DMS114 treated with DMSO at 0.1 percent for 48 hours (cell line): ENCODE measurements around the gene CTRB1.

Source experiments
- DNase-seq: peaks from one replicate; lab custom pipeline; 2025; ENCODE audit not compliant: unreplicated experiment; lab: John Stamatoyannopoulos, UW

The CTRB1 gene

DNA sequence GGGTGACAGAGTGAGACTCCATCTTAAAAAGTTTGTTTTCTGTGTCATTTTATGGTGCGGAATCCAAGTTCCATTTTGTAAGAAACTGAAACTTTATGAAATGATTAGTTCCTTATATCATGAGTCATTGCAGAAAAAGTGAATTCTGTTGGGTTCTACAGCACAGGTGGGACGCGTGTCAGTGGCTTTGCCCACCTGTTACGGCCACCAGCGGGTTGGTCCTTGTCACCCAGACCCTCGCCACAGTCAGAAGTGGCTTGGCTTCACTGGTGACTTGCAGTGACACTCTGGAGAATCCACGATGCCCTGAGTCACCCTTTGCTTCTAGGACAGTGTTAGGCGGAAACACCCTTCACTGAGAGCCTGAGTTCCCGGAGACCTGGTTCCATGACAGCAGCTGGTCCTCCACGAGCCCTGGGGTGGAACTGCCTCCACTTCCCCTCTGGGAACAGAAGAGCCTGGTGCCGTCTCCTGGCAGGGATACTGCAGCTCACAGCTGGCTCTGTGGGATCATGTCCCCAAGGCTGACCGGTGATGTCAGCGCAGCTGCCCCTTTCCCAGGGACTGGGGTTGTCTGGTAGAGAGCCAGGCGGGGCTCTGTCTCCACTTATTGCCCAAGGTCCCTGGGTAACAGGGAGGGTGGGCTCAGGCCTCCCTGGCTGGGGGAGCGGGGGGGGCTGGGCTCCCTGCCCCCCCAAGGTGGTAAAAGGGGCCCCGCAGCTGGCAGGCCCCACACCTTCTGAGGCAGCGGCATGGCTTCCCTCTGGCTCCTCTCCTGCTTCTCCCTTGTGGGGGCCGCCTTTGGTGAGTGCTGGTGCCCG is at the start of gene CTRB1:
Gene CTRB1 (plus strand): TSS at position 733 of the 821 bp plus-strand sequence. CDS start 20 bp downstream, at position 753.
- no peak for DNase-seq

DNA sequence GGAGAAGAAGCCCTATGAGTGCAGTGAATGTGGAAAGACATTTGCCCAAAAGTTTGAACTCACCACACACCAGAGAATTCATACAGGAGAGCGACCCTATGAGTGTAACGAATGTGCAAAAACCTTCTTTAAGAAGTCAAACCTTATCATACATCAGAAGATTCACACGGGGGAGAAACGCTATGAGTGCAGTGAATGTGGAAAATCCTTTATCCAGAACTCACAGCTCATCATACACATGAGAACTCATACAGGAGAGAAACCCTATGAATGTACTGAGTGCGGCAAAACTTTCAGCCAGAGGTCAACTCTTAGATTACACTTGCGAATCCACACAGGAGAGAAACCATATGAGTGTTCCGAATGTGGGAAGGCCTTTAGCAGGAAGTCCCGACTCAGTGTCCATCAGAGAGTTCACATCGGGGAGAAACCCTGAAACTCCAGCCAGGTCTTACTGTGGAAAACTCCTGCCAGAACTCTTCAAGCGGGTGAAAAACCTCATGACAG is 48.8 kb upstream of the CTRB1 start:
- DNase-seq, result no peak

DNA sequence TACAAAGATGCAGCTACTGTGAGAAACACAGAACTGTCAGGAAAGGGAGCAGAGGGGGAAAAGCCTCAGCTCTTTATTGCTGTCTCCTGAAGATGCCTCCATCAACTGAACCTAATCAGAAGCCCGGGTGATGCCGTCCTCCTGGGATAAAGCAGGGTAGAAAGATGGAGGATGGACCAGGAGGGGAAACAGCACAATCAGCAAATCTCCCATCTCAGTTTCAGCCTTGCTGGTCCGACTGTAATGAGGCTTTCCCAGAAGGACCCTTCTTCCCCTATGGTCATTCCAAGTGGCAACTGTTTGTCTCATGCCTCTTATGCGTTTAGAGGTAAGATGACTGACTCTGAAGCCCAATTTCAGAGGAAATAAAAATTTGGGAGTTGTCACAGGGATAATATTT is 46.2 kb upstream of the CTRB1 start:
- no peak for DNase-seq

DNA sequence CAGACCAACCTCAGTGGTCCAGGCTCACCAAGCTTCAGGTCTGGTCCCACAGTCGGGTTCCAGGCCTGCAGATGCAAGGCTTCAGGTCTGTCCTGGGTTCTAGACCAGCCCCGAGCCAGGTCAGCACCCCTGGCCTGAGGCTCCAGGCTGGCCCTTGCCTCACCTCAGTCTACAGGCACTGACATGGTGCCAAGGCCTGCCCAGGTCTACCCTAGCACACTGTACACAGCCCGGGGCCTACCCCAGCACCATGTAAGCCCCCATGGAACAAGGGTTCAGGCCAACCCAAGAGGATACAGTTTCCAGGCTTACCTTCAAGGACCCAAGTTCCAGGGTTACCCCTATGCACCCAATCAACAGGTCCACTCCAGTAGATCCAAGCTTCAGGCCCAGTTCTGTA is 43.7 kb upstream of the CTRB1 start:
- DNase-seq, result no peak

DNA sequence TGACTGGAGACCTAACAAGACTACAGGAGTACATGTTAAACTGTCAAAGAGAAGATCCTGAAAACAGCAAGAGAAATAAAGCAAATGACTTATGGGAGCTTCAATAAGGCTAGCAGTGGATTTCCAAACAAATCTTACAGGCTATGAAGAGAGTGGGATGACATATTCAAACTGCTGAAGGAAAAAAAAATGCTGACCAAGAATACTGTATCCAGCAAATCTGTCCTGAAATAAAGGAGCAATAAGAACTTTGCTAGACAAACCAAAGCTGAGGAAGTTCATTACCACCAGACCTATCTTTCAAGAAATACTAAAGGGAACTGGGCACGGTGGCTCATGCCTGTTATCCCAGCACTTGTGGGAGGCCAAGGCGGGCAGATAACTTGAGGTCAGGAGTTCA is 41.9 kb upstream of the CTRB1 start:
- no peak for DNase-seq

DNA sequence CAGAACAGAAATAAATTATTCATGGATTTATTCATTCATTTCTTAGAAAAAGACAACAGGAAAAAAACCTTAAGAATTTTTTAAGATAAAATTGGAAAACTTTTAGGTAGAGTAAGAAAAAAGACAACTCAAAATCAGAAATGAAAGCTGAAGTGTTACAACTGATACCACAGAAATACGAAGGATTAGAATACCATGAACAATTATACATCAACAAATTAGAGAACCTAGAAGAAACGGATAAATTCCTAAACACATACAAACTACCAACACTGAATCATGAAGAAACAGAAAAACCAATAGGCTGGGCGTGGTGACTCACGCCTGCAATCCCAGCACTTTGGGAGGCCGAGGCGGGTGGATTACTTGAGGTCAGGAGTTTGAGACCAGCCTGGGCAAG is 39.6 kb upstream of the CTRB1 start:
- DNase-seq, result no peak

DNA sequence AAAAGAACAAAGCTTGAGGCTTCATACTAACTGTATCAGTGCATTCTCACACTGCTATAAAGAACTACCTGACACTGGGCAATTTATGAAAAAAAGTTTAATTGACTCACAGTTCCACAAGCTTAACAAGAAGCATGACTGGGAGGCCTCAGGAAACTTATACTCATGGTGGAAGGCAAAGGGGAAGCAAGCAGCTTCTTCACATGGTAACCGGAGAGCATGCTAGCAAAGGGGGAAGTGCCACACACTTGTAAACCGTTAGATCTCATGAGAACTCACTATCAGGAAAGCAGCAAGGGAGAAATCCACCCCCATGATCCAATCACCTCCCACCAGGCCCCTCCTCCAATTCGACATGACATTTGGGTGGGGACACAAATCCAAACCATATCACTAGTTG is 37.2 kb upstream of the CTRB1 start:
- no peak for DNase-seq

DNA sequence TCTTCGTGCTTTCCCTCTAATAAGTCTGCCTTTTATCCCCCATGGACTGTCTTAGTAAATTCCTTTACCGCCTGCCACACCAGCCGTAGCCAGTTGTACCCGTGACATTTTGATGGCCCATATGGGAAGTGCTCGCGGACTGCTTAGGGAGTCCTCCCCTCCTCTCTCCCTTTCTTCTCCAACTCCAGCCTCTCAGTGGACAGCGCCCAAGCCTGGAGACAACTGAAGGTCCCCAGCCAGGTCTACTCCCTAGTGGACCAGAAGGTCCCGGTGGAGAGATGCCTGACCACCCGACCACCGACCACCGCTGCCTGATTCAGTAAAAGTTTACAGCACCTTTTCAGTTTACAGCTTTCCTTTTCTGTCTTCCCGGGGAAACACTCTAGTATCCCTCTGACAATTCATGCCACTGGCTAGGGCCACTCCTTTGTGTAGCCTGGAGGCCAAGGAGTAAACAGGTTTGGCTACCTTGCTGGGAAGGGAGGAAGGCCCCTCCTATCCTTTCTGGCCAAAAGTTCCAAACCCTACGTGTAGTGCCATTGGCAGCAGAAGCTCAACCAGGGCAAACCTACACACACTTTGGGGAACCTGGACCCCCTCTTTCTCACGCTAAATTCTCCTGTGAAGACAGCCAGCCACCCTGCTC is 29.8 kb upstream of the CTRB1 start:
- no peak for DNase-seq

DNA sequence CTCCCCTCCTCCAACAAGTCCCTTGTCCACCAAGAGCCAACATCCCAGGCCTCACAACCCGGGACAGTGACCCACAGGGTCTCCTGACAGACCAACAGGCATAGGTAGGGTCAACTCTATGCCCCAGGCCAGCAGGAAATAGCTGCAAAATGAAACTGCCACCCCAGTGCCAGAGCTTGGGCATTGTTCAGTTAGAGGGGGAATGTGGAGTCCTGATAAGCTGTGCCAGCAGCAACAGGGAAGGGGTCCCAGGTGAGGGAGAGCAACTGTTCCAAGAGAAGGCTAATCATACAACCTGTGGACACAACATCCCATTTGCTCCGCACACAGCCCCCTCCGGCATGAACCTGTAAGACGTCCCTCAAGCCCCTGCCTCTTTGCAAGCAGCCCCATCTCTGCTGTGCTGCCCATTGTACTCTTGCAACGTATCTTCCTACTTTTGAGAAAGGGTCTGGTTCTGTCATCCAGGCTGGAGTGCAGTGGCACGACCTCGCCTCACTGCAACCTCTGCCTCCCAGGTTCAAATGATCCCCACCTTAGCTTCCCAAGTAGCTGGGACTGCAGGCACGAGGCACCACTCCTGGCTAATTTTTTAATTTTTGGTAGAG is 29.0 kb upstream of the CTRB1 start:
- DNase-seq, result no peak

DNA sequence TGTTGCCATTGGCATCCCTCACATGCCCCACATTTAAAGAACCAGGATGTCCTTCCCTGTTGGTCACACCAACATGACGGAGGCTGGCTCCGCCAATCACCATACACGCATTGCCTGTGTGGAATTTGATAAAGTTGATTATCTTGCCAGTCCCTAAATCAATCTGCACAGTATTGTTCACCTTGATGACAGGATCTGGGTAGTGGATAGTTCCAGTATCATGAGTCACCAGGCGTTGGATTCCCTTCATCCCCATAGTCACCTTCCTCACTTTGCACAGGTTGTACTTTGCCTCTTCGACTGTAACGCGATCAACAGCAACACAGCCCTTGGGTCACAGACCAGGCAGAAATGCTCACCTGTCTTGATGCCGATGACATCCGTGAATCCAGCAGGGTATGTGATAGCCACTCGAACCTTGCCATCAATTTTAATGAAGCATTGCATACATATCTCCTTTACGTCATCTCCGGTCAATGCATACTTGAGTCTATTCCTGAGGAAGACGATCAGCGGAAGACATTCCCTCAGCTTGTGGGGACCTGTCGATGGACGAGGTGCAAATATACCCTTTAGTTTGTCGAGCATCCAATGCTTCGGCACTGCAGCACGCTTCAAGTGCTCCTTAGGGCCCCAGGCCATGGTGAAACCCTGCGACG is 26.1 kb upstream of the CTRB1 start:
- DNase-seq, result no peak

DNA sequence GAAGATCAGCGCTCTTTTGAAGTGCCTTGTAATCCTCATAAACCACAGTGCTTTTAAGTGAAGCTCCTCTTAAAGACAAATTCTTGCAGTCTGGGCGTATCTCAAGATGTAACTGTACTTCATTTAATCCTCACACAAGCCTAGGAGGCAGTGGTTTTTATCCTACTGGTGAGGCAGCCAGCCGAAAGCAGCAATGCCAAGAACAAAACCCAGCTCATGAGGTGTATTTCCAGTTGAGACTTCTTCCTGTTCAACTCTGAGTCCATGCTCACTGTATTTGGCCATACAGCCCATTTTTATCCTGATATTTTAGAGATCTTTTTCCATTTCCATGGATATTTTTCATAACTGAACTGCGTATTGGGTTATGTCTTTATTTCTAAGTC is 25.5 kb upstream of the CTRB1 start:
- DNase-seq, result no peak

DNA sequence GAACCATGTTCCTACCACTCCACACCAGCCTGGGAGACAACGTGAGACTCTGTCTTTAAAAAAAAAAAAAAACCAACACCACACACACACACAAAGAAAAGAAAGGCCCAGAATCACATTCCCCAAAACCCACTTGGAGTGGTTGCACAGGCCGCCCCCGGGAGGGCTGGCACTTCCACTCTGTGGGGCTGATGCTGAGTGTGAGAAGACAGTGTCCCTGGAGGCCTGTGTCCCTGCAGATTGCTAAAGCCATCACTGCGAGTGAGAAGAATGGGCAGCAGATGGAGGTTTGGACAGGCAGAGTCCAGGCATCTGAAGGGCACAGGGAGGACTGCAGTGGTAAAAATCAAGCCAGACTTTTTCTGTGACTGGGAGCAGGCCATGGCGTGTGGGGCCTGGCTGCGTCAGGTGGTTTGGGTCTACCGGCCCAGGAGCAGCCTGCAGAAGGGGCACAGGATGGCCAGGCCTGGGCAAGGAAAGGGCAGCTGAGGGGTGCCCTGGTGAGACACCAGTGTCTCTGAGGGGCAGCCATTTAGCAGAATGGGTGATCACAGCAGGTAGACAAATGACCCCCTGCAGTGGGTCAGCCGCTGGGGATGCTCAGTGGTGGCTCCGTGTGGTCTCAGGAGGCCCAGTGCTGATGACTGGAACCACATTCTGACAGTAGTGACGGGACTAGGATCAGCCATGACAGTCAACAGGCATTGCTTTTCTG is 24.9 kb upstream of the CTRB1 start:
- DNase-seq, result no peak

DNA sequence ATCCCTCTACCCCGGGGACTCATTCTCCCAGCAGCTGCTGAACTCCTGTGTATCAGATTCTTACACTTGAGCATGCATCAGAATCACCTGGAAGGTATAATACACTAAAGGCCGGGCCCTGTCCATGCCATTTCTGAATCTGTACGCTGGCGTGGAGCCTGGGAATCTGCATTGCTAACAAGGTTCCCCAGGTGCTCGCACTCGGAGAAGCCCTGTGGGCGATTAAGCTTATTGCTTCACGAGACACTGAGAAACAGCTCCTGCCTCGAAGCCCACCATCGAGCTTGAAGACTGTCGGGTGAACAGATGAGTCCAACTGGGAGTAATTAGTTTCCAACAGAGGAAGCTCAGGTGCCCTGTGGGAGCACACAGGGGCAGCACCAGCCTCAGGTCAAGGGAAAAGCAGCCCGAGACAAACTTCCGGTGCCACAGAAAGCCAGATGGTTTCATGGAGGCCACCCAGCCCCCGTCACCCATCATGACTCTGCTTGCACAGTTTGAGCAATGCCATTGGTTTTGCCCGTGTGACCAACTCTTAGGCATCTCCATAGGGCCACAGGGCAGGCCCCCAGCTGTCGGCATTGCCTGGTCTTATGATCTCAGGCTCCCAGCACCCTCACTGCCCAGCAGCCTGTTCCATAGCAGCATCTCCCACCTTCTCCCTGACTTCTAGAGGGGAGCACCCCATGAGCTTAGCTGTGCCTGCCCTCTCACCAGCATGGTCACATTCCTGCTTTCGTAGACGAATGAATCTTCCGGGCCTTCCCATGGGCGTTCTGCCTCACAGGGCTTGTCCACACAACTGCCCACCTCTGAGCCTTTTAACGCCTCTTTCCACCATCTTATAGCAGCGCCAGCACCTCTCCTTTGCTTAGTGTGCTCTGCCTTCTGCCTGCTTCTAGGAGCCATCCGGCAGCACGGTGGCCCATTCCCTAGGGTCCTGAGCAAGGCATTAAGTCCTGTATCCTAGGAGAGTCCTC is 22.7 kb upstream of the CTRB1 start:
- DNase-seq, result no peak

DNA sequence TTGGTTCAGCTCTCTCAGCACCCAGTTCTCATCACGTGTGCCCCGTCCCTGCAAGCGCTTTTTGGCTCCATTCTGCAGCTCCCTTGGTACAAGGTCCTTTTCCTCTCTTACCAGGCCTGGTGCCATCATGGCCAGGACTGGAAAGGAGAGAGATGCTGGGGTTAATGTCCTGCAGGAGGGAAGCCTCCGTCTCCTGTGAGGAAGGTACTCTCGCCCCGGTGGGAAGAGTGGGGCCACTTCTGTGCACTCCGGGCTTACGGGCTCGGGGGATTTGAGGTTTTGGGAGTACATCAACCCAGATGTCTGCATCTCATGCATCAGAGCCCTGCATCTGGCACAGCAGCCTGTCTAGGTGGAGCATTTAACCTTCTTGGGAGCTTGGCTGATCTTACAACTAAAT is 22.0 kb upstream of the CTRB1 start:
- no peak for DNase-seq

DNA sequence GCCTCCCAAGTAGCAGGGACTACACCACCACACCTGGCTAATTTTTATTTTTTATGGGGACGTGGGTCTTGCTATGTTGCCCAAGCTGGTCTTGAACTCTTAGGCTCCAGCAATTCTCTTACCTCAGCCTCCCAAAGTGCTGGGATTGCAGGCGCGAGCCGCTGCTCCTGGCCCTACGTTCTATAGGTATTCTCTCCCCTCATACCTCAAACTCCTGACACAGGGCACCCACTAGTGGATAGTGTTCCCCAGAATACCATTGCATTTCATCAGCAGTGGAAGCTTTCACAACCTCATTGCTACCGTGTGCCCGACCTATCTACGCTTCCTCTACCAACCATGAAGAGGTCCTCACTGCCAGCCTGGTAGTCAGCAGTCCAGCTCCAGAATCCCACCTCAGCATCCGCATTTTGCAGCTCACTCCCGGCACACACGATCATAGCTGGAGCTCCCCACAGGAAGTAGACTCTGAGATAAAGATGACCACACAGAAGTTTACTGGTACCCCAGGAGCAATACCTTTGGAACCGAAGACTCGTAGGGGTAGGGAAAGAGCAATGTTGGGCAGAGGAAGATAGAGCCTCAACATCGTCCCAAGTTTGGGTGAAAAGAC is 21.2 kb upstream of the CTRB1 start:
- no peak for DNase-seq

DNA sequence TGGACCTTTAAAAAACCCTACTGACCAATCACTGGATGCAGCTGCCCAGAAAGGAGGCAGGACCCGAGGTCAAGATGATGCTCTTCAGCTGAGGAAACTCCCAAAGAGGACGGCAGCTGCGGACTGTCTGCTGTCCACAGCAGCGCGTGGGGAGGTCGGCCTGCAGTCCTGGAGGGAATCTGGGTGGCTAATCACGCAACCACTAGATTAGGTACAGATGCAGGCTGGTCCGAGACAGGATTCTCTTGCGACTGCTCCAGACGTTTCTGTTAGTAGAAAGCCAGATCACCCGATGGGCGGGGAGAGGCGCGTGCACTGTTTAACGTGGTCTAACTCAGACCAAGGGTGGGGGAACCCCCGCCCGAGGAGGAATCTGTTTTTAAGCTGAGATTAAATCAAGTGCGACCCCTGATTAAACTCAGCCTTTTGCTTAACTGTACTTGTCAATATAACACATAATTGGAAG is 20.6 kb upstream of the CTRB1 start:
- DNase-seq, result no peak

DNA sequence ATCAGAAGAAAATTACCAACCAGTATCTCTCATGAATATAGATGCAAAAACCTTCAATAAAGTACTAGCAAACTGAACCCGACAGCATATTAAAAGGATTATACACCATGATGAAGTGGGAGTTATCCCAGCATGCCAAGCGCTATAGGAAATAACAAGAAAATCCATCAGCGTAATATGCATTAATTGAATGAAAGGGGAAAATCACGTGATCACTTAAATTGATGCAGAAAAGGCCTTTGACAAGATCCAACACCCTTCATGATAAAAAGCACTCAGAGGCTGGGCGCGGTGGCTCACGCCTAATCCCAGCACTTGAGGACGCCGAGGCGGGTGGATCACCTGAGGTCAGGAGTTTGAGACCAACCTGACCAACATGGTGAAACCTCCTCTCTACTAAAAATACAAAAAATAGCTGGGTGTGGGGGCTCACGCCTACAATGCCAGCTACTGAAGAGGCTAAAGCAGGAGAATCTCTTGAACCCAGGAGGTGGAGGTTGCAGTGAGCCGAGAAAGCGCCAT is 16.7 kb upstream of the CTRB1 start:
- DNase-seq, result no peak

DNA sequence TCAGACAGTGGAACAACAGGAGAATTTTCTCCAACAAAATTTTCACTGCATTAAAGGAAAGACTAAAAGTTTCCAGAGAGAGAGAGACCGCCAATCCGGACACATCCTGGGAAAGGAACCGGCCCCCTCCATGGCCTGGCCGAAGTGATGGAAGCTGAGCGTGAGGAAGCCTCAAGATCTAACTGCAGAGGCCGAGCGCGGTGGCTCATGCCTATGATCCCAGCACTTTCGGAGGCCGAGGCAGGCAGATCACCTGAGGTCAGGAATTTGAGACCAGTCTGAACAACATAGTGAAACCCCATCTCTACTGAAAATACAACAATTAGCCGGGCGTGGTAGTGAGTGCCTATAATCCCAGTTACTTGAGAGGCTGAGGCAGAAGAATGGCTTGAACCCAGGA is 15.7 kb upstream of the CTRB1 start:
- no peak for DNase-seq
